GM21737 (cell line): ENCODE results near the gene CCNE1.
A peak's percentile ranks its signal among the peaks of the same experiment; 100 is the strongest.

Source experiments
- ATAC-seq: cut with Tn5 transposase; IDR thresholded peaks from one replicate; pipeline ENCODE4 v1.9.1; 2021; ENCODE audit warnings: mild to moderate bottlenecking, moderate library complexity; ENCODE audit not compliant: unreplicated experiment

CCNE1 gene

DNA sequence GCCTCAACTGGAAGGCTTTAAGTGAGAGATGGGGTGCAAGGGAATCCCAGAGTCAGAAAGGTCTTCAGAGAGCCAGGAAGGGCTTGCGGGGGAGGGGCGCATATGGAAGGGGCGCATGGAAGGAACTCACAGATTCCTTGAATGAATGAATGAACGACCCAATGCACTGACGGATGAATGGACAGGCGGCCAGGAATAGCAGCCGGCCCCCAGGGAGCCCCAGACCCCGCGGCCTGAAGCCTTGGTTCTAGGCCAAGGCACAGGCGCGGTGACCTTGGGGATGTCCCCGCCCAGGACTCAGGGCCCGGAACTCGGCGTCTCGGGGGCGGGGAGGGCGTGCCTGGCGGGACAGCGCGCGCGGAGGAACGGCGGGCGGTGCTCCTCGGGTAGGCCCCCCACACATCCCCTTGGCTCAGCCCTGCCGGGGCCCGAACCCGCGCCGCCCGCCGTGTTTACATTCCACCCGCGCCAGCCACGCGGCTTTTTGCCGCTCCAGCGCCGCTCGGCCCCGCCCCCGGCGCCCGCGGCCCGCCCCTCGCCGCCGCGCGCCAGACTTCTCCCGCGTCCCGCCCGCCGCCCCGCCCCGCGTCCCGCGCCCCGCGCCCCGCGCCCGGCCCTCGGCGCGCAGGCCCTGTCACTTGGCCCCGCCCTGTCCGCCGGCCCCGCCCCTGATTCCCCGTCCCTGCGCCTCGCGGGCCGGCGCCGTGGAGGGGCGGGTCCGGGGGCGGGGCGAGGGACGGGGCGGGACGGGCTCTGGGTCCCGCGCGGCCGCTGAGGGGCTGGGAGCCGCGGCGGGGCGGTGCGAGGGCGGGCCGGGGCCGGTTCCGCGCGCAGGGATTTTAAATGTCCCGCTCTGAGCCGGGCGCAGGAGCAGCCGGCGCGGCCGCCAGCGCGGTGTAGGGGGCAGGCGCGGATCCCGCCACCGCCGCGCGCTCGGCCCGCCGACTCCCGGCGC, at the start of gene CCNE1:
TSS of gene CCNE1 (plus strand) at position 867 of the 955 bp plus-strand sequence. CDS start 565 bp downstream, outside the sequence.
- ATAC-seq, result peak; percentile 81

GRCh38 chr19:29763196-29763595, 48.6 kb upstream of the CCNE1 start:
- no peak for ATAC-seq

GRCh38 chr19:29764361-29764760, 47.4 kb upstream of the CCNE1 start:
- ATAC-seq, result no peak

DNA sequence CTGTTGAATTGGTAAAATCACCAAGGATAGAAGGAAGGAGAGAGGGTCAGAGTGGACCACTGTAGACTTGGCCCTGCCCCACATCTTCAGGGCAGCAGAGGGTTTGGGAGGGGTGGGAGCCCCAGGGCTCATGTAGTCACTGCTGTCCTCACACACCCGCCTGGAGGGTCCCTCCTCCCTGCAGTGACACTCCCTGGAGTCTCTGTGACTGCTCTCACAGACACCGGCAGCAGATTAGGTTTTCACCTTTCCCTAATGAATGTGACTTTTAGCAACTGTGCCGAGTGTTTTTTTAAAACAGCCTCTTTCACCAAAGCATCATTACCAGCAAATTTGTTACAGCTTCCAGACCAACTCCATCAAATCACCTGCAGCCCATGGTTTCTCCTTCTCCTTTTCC, 45.7 kb upstream of the CCNE1 start:
- ATAC-seq, result no peak

DNA sequence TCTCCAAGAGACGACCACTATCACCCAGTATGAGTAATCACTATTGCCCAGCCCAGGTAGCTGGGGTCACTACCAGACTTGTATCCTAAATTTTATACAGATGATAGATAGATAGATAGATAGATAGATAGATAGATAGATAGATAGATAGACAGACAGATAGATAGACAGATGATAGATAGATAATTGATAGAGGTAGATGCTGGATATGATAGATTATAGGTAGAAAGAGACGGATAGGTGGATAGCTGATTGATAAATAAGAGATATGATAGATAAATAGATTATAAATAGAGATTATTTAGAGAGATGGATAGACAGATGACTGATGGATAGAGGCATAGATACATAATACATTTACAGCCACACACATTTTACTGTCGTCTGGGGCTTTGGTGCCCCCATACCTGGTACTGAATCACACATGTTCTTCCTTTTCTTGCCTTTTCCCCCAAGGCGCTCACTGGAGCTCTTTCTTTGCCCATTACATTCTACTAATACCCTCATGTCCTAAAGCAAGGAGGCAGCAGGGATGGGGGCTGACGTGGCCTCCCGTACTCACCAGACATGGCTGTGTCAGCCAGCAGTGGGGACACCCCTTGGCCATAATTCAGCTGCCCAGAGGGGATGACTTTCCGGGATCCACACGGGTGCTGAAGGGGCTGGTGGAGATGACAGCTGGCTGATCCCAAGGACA, 44.6 kb upstream of the CCNE1 start:
- no peak for ATAC-seq

DNA sequence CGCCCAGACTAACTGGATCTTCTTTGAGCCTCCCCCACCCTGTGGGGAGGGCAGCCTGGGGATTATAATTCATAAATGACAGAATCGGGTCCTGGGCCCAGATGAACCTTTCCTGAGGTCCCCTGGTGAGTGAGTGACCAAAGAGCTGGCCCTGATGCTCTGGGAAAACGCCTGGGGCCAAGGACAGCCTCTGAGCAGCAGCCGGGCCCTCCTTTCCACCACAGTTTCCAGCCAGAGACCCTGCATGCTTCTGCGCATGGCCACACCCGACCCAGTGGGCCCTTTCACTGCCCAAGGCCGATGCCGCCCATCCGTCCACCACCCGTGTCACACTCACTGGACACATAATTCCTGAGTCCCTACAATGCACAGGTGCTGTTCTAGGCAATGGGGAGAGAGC, 43.6 kb upstream of the CCNE1 start:
- no peak for ATAC-seq

DNA sequence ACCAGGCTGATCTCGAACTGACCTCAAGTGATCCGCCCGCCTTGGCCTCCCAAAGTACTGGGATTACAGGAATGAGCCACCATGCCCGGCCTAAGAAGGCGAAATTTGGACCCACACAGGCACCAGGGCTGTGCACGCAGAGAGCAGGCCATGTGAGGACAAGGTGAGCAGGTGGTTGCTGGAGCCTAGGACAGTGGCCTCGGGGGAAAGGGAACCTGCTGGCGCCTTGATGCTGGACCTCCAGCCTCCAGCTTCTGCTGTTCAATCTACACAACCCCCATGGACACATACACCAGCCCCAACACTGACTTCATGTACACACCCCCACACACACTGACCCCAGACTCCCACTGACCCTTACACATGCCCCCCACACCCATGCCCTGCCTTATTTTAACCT, 41.8 kb upstream of the CCNE1 start:
- ATAC-seq, result no peak

DNA sequence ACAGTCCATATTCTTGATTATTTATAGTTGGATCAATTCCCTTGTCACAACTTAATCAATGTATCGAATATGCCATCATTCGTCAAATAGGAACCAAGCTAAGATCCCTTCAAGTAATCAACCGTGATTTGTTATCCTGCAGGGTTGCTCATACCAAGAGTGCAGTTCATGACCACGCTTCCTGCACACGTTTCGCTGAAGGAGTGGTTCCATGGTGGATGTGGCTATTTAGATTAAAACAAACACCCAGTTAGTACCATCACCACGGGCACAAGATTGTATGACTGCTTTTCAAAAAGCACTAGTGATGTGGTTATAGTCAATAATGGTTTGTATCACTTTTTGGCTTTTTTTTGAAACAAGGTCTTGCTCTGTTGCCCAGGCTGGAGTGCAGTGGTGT, 41.1 kb upstream of the CCNE1 start:
- no peak for ATAC-seq

DNA sequence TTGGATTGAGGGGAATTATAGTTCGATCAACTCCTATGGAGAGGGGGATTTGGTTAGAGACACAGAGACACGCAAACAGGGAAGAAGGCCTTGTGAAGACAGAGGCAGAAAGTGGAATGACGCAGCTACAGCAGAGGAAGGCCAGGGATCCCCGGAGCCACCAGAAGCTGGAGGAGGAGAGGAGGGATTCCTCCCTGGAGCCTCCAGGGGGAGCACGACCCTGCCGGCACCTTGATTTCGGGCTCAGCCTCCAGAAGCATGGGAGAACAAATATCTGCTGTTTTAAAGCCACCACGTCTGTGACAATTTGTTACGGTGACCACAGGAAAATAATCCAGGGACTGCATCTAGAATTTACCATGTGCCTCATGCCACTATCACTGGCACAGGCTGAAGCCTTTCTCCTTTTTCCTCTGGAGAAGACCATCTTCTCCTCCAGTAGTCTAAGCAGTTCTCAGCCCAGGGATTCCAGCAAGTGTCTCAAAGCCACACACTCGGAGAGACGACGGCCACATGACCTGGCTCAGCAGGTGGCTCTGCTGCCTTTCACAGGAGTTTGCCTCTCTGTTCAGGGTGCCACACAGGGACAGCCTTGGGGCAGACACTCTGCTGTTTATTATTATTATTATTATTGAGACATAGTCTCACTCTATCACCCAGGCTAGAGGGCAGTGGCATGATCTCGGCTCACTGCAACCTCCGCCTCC, 39.9 kb upstream of the CCNE1 start:
- no peak for ATAC-seq

- no peak for ATAC-seq
These were observed 39.1 kb upstream of the CCNE1 start for GRCh38 chr19:29772696-29773095.

GRCh38 chr19:29773141-29773540, 38.6 kb upstream of the CCNE1 start:
- no peak for ATAC-seq

DNA sequence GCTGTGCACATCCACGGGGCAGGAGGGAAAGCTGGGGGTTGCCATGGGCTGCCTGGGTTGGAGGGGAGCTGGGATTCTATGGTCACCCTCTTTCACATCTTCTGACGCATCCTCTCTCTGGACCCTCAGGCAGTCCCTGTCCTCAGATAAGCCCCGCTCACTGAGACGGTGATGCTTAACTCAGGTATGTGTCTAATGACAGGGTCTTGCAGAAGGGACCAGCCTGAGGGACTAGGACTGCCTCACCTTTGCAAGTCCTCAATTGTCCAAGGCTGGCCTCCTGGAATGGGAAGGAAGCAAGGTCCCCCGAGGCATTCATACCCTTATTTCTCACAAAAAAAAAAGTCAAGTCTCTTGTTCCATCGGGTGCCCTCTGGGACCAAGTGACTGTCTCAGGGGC, 37.7 kb upstream of the CCNE1 start:
- no peak for ATAC-seq

DNA sequence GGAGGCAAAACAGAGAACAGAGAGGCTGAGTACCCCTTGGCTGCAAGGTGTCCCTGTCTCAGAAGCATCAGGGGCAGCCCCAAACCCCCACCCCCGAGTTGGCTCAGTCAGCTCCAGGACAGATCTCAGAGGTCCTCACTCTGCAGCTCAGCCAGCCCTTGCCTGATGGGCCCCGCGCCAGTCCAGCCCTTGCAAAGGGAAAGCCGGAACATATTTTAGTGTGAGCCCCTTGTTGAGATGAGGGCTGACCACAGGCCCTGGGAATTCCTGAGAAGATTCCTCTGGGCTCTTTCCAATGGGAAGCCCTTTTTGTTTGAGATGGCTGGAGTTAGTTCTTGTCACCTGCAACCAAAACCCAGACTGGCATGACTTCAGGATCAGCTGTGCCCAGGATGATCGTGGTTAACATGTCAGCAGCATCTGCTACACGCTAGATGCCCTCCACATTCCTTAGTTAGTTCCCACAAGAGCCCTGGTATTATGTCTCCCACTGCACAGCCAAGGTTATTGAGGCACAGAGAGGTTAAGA, 33.9 kb upstream of the CCNE1 start:
- no peak for ATAC-seq

DNA sequence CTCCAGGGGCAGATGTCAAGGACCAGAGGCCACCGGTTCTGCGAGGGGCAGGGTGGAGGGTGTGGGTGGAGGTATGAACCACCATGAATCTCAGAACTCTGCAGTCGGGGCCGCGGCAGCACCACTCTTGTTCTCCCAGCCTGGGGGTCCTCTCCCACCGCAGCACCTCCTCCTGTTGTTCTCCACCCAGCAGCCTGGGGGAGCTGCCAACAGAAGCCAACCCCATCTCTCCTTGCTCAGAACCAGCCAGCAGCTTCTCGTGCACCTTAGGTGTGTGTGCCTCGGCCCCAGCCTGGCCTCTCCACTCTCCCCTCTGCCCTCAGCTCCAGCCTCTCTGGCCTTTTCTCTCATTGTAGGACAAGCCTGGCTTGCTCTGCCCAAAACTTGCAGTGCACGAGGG, 31.9 kb upstream of the CCNE1 start:
- no peak for ATAC-seq

DNA sequence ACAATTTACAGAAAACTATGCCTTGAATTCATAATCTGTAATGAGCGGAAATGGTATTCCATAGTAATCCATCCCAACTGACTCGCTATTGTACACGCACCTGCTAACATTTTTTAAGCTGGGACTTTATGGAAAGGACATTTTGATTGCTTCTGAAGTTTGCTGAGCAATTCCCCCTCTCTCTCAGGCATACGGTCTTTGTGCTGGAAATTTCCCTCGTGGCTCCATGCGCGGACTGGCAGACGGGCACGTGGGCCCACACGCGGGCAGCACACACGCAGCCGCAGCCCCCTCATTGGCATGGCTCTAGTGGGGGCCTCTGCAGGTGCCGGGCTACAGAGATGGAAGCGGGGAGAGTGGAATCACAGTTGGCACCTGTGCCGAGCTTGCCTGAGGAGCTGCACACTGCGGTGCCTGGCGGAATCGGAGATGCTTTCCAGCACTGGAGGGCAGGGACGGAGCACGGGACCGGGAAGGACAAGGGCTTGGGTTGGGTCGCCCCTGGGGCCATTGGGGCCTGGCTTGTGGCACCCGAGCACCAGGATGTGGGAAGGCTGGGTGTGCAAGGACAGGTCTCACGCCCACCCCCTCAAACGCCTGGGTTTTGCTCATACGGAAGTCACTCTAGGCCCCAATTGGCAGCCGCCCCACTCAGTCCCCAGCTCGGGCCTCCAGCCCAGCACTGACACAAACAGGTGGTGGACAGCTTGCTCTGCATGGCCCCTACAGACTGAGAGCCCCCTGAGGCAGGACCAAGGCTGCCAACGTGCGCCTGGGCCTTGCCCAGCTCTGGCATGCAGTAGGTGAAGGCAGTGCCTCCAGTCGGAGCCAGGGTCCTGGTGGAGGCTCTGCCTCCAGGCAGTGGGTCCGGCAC, 30.2 kb upstream of the CCNE1 start:
- no peak for ATAC-seq

- ATAC-seq, result no peak
These were observed 29.6 kb upstream of the CCNE1 start for GRCh38 chr19:29782260-29782580.

DNA sequence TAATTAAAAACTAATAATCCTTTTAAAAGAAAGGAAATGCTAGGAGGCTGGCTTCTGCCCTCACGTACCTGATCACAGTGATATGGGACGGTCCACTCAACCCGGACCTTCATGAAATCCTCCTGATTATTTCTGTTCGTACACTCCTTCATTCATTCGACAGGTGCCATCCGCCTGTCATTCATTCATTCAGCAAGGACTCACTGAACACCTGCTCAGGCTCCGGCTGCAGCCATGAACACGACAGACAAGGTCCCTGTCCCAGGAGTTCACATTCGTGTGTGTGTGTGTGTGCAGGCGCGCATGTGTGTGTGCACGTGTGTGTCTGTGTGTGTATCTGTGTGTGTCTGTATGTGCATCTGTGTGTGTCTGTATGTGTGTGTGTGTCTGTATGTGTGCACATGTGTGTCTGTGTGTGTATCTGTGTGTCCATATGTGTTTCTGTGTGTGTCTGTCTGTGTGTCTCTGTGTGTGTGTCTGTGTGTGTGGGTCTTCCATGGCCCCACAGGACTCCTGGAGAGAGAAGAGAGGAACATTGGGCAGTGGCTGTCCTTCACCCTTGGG, 28.1 kb upstream of the CCNE1 start:
- no peak for ATAC-seq

DNA sequence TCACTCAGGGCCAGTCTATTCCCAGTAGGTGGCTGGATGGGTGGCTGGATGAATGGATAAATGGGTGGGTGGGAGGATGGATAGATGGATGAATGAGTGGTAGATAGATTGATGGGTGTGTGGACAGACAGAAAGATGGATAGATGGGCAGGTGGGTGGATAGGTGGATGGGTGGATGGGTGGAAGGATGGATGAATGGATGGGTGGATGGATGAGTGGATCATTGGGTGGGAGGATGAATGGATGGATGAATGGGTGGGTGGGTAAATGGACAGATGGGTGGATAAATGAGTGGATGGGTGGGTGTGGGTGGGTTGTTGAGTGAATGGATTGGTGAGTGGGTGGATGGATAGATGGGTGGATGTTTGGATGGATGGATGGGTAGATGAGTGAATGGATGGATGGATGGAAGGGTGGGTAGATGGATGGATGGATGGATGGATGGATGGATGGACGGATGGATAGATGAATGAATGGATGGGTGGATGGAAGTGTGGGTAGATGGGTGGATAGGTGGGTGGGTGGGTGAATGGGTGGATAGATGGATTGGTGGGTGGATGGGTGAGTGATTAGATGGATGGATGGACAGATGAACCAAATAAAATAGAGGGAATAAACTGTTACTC, 27.1 kb upstream of the CCNE1 start:
- no peak for ATAC-seq

DNA sequence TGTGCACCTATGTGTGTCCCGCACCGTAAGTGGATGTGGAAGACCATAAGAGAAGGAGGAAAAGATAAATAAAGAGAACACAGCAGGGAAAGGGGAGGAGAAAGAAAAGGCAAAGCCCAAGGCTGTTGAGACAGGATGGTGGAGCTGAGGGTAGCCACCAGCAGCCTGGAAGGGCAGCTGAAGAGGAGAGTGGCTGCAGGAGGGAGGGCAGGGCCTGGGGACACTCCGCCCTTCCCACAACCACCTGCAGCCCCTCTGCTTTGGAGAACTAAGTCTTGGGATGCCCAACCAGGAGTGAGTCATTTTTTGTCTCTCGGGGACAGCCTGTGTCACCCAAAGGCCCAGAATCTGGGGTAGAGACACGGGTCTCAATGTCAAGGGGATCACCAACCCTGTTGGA, 26.4 kb upstream of the CCNE1 start:
- ATAC-seq, result no peak
